Suprapubic skin (tissue), 4 donors: ENCODE data around the gene UXS1. TPM values are rescaled to one million over a fixed set of nuclear protein-coding genes. Genes with fewer than 3 reads are reported as not detected.

Source experiments
- DNase-seq, 2 donors: peaks; one replicate each; pipeline ENCODE4 v3.0.0-alpha.2; 2019; ENCODE audit warnings: low spot score in 2 of 2
- H3K27ac ChIP-seq: fragments of 200-600 bp; sonication (generic); one replicate; pipeline ENCODE4 v1.5.1; 2019
- H3K27me3 ChIP-seq: fragments of 200-600 bp; sonication (generic); one replicate; pipeline ENCODE4 v1.5.1; 2019
- H3K36me3 ChIP-seq: fragments of 200-600 bp; sonication (generic); one replicate; pipeline ENCODE4 v1.5.1; 2019
- H3K4me1 ChIP-seq: fragments of 200-600 bp; sonication (generic); one replicate; pipeline ENCODE4 v1.5.1; 2019
- H3K4me3 ChIP-seq: fragments of 200-600 bp; sonication (generic); one replicate; pipeline ENCODE4 v1.5.1; 2019; ENCODE audit warnings: mild to moderate bottlenecking
- H3K9me3 ChIP-seq: fragments of 200-600 bp; sonication (generic); one replicate; pipeline ENCODE4 v1.5.1; 2019
- EP300 ChIP-seq: sonication (generic); formaldehyde crosslinking; IDR thresholded peaks from one replicate; pipeline ENCODE4 v1.6.1; 2017; ENCODE audit warnings: antibody characterized with exemption
- POLR2A ChIP-seq, 2 donors: fragments of 450-650 bp; IDR thresholded peaks; one replicate each; pipeline ENCODE4 v1.6.1; 2017; ENCODE audit warnings: antibody characterized with exemption in 2 of 2, mild to moderate bottlenecking in 2 of 2, moderate library complexity in 2 of 2
- POLR2AphosphoS5 ChIP-seq, 3 donors: sonication (generic); formaldehyde crosslinking; IDR thresholded peaks; one replicate each; pipeline ENCODE4 v1.6.1; 2017; ENCODE audit warnings: antibody characterized with exemption in 3 of 3
- WGBS: methylation state at CpG from one replicate; pipeline ENCODE4 v1.1.5; 2018; 5-methylcytosine and 5-hydroxymethylcytosine counted together
- total RNA-seq, 4 donors: library from RNA; depleted of rRNA; stranded (reverse); fragments of >200 nt; gene quantifications; one replicate each; pipeline ENCODE4 v1.1.0, GENCODE V29; 2016
- TF ChIP-seq, protein P1 (sequence below), 2 donors: fragments of 200-600 bp in 1 of 2; fragments of 450-650 bp in 1 of 2; sonication (generic) in 1 of 2; IDR thresholded peaks; one replicate each; pipeline ENCODE4 v1.5.1; 2016 to 2019; ENCODE audit warnings: antibody characterized with exemption in 2 of 2, mild to moderate bottlenecking in 1 of 2, moderate library complexity in 1 of 2

Gene UXS1
- total RNA-seq, 4 donors from 2014 or later: 24.6 to 73.3 (median 58.7) TPM

DNA sequence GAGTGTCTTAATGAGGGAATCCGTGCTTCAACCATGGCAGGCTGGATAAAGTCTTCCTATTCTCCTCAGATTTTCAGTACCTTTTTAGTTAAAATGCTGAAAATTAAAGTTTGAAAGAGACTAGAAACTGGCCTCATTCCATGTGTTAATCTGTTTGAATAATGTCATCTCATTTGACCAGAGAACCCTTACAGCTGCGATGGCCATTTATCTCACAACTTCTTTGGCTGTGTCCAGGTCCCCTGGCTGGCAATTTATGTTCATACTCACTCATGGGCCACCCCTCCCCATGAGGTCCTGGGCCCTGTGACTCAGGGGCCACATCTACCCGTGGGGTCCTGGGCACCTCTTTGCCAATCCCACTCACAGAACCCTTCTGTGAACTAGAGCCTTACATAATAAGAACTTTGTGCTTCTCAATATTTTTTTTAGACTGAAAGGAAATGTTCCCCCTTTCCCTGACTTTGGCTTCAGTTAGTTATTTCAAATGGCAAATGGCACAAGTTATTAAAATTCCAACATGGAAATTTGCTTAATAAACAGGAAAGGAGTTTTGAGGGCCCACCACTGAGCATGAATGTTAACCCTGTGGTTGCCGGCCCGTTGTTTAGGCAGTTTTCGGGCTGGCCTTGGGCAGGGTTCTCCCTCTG, 134.6 kb downstream of the UXS1 start:
- Histone ChIP-seq H3K4me1 (peaks cover 14% of the 10 kb centered on the region), H3K9me3 (no peaks in the 10 kb centered on the region), H3K27ac (no peak overlapping the region), H3K27me3 (no peaks in the 10 kb centered on the region), H3K36me3 (no peaks in the 10 kb centered on the region), H3K4me3 (no peak overlapping the region)
- no peak for DNase-seq
- TF ChIP-seq, protein P1, sequence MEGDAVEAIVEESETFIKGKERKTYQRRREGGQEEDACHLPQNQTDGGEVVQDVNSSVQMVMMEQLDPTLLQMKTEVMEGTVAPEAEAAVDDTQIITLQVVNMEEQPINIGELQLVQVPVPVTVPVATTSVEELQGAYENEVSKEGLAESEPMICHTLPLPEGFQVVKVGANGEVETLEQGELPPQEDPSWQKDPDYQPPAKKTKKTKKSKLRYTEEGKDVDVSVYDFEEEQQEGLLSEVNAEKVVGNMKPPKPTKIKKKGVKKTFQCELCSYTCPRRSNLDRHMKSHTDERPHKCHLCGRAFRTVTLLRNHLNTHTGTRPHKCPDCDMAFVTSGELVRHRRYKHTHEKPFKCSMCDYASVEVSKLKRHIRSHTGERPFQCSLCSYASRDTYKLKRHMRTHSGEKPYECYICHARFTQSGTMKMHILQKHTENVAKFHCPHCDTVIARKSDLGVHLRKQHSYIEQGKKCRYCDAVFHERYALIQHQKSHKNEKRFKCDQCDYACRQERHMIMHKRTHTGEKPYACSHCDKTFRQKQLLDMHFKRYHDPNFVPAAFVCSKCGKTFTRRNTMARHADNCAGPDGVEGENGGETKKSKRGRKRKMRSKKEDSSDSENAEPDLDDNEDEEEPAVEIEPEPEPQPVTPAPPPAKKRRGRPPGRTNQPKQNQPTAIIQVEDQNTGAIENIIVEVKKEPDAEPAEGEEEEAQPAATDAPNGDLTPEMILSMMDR (IDR thresholded peaks at IDR 0.05): no peak
- TF ChIP-seq EP300 (no peak), POLR2A (IDR thresholded peaks at IDR 0.05) (no peak), POLR2AphosphoS5 (IDR thresholded peaks at IDR 0.05) (no peak)
- WGBS: 77% methylated on average over 6 of the region's 6 CpGs

DNA sequence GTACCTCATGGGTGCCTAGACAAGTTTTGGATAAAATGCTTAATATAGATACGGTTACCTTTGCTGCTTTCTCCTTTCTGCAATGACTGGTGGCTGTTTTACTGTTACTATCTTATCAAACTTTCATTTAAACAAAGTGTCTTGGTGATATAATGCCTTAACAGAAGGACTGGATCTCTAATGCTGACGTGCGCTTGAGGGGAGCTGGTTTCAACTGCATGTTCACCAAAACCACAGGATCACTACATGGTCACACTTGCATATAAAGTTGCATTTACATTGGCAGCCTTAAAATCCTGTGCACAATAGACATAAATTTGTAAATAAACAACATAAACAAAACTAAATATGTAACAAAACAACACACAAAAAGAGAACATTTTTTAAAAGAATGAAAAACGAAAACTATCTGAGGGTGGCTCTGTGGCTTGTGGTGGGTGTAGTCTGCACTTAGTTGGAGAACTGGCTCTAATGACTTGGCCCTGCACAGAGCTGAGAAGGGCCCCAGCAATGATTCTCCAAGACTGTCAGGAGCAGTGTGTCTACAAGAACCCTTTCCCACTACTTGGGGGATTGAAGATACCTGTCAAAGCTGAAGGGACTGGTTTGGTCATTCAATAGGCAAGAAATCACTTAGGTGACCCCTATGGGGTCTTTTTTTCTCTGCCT, 135.5 kb downstream of the UXS1 start:
- no peak for DNase-seq
- Histone ChIP-seq H3K36me3 (no peaks in the 10 kb centered on the region), H3K4me1 (peaks cover 14% of the 10 kb centered on the region), H3K4me3 (no peak overlapping the region), H3K27me3 (no peaks in the 10 kb centered on the region), H3K9me3 (no peaks in the 10 kb centered on the region), H3K27ac (no peak overlapping the region)
- WGBS: 81% methylated on average over 4 of the region's 4 CpGs
- TF ChIP-seq, protein P1 (IDR thresholded peaks at IDR 0.05): no peak
- TF ChIP-seq EP300: no peak
- no peak for TF ChIP-seq POLR2AphosphoS5 (IDR thresholded peaks at IDR 0.05)
- no peak for TF ChIP-seq POLR2A (IDR thresholded peaks at IDR 0.05)

DNA sequence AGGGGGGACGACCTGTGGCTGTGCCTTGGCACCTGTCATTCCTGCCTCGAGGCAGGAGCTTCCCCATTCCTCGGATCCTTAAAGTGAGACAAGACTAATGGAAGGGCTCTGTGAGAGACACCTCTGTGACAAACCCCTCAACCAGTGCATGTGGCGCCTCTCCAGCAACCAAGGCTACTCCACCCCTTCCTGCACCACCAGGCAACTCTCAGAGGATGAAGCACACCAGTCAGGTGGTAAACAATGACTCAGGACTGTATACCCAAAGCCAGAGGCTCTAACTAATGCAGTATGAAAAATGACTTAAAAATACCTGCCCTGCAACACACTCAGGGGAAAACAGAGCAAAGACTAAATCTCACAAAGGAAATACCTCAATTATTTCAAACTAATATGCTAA, 136.9 kb downstream of the UXS1 start:
- Histone ChIP-seq H3K9me3 (no peaks in the 10 kb centered on the region), H3K4me3 (no peak overlapping the region), H3K36me3 (no peaks in the 10 kb centered on the region), H3K4me1 (peaks cover 16% of the 10 kb centered on the region), H3K27me3 (no peaks in the 10 kb centered on the region), H3K27ac (no peak overlapping the region)
- WGBS: 35% methylated on average over 4 of the region's 4 CpGs
- no peak for TF ChIP-seq EP300
- TF ChIP-seq, protein P1 (IDR thresholded peaks at IDR 0.05): no peak
- TF ChIP-seq POLR2A (IDR thresholded peaks at IDR 0.05): no peak
- TF ChIP-seq POLR2AphosphoS5 (IDR thresholded peaks at IDR 0.05): no peak
- no peak for DNase-seq

- no peak for DNase-seq
- H3K4me1 ChIP-seq: peaks cover 16% of the 10 kb centered on the region
- H3K4me3 ChIP-seq: no peak overlapping the region
- H3K27me3 ChIP-seq: no peaks in the 10 kb centered on the region
- TF ChIP-seq, protein P1 (IDR thresholded peaks at IDR 0.05): no peak
- TF ChIP-seq POLR2A (IDR thresholded peaks at IDR 0.05): no peak
- TF ChIP-seq POLR2AphosphoS5 (IDR thresholded peaks at IDR 0.05): no peak
- TF ChIP-seq EP300: no peak
- H3K27ac ChIP-seq: no peak overlapping the region
- WGBS: 93% methylated on average over 6 of the region's 12 CpGs
- H3K36me3 ChIP-seq: no peaks in the 10 kb centered on the region
- no peaks in the 10 kb centered on the region for H3K9me3 ChIP-seq
These were observed 139.0 kb downstream of the UXS1 start for GRCh38 chr2:106054880-106055655.

- H3K27me3 ChIP-seq: no peaks in the 10 kb centered on the region
- no peaks in the 10 kb centered on the region for H3K36me3 ChIP-seq
- H3K27ac ChIP-seq: no peak overlapping the region
- no peak overlapping the region for H3K4me3 ChIP-seq
- 90% methylated on average over 6 of the region's 9 CpGs for WGBS
- H3K4me1 ChIP-seq: peaks cover 16% of the 10 kb centered on the region
- no peak for DNase-seq
- TF ChIP-seq EP300: no peak
- TF ChIP-seq POLR2AphosphoS5 (IDR thresholded peaks at IDR 0.05): no peak
- TF ChIP-seq, protein P1 (IDR thresholded peaks at IDR 0.05): no peak
- TF ChIP-seq POLR2A (IDR thresholded peaks at IDR 0.05): no peak
- H3K9me3 ChIP-seq: no peaks in the 10 kb centered on the region
These were observed 139.8 kb downstream of the UXS1 start for GRCh38 chr2:106054321-106054720.
